Uterus (tissue), 2 donors: ENCODE results near the gene PANX1.

Experiments used
- POLR2A ChIP-seq, 2 donors: fragments of 450-650 bp; IDR thresholded peaks; one replicate each; pipeline ENCODE4 v1.6.1; 2016; ENCODE audit warnings: antibody characterized with exemption in 2 of 2, mild to moderate bottlenecking in 1 of 2, moderate library complexity in 1 of 2
- TF ChIP-seq, protein P1 (sequence below), 4 experiments: fragments of 200-600 bp in 2 of 4; fragments of 450-650 bp in 2 of 4; sonication (generic) in 2 of 4; IDR thresholded peaks; one replicate each; pipeline ENCODE4 v1.5.1; 2016 to 2019; ENCODE audit warnings: antibody characterized with exemption in 4 of 4, mild to moderate bottlenecking in 2 of 4, moderate library complexity in 1 of 4

DNA sequence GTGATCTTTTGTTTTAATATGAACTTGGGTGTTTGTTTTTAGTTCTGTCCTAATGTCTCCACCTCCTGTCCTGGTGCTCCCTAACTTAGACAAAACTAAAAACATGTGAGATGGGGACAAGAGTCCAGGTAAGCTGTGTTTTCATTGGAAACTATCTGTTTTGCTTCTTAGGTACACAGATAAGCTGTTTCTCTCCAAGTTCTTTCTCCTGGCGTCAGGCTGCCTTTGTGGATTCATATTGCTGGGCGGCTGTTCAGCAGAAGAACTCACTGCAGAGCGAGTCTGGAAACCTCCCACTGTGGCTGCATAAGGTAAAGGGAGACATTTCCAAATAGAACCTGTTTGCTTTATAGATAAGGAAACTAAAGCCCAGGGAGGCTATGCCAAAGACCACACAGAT, 24.7 kb downstream of the PANX1 start:
- TF ChIP-seq, protein P1, sequence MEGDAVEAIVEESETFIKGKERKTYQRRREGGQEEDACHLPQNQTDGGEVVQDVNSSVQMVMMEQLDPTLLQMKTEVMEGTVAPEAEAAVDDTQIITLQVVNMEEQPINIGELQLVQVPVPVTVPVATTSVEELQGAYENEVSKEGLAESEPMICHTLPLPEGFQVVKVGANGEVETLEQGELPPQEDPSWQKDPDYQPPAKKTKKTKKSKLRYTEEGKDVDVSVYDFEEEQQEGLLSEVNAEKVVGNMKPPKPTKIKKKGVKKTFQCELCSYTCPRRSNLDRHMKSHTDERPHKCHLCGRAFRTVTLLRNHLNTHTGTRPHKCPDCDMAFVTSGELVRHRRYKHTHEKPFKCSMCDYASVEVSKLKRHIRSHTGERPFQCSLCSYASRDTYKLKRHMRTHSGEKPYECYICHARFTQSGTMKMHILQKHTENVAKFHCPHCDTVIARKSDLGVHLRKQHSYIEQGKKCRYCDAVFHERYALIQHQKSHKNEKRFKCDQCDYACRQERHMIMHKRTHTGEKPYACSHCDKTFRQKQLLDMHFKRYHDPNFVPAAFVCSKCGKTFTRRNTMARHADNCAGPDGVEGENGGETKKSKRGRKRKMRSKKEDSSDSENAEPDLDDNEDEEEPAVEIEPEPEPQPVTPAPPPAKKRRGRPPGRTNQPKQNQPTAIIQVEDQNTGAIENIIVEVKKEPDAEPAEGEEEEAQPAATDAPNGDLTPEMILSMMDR (IDR thresholded peaks at IDR 0.05) = no peak
- TF ChIP-seq POLR2A (IDR thresholded peaks at IDR 0.05) = no peak
